ENCODE data around the gene TIMM17A.

The TIMM17A gene

DNA sequence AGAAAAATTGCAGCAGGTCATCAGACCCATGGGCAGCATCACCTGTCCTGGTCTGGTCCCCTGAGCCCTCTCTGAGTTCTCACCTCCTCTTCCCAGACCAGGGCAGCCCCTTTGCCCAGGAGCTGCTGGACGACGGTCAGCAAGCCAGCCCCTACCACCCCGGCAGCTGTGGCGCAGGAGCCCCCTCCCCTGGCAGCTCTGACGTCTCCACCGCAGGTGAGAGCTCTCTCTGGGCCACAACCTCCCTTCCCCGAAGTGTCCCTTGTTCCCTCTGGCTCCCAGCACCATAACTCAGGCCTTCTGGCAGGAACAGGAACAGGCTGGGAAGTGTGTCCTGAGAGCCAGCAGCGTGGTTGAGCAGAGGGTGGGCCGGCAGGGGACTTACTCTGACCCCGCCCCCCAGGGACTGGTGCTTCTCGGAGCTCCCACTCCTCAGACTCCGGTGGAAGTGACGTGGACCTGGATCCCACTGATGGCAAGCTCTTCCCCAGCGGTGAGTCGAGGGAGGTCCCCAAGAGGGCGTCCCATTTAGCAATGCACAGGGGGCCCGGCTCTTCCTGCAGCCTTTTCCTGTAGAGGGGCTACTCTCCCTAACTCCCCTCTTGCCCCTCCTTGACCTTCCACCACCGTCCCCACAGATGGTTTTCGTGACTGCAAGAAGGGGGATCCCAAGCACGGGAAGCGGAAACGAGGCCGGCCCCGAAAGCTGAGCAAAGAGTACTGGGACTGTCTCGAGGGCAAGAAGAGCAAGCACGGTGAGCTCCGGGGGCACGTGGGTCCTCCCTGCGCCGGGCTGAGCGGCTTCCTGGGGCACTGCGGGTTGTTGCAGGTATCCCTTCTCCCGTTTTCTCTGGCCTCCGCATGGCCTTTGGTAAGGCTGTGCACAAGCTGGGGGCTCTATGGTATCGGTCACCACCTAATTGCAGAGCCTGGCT is 57.5 kb downstream of the TIMM17A start:
- H2BK120ac ChIP-seq (ENCODE audit: insufficient read depth, low read length, poor library complexity): no peak overlapping the region
- DNase-seq: no peak
- no peak overlapping the region for H4K8ac ChIP-seq (ENCODE audit: low read depth, low read length)
- no peak overlapping the region for H3K4ac ChIP-seq (ENCODE audit: low read depth, low read length)
- no CpG with 5 or more reads among the region's 35 CpGs for WGBS (ENCODE audit: extremely low coverage, insufficient coverage, insufficient read length)
- no peak overlapping the region for H3K4me3 ChIP-seq (ENCODE audit: low read depth, low read length)
- H3K23ac ChIP-seq (ENCODE audit: low read length): no peak overlapping the region
- H4K91ac ChIP-seq (ENCODE audit: low read depth, low read length): no peak overlapping the region
- H3K4me1 ChIP-seq (ENCODE audit: control insufficient read depth in 1 of 2, insufficient read depth in 2 of 2, low read length in 2 of 2): peaks cover 28 to 31% of the 10 kb centered on the region in 2 experiments
- H3K9me3 ChIP-seq (ENCODE audit: insufficient read depth, low read depth, low read length): peaks cover 2% of the 10 kb centered on the region
- no peak overlapping the region for H3K4me2 ChIP-seq (ENCODE audit: low read length)
- H2AFZ ChIP-seq (ENCODE audit: insufficient read depth, low read length, poor library complexity): no peak overlapping the region
- H2BK5ac ChIP-seq (ENCODE audit: low read depth, low read length, poor library complexity): no peak overlapping the region
- H3K18ac ChIP-seq (ENCODE audit: low read length): no peak overlapping the region
- no peak overlapping the region for H2AK5ac ChIP-seq (ENCODE audit: low read length)
- H3K36me3 ChIP-seq (ENCODE audit: control insufficient read depth in 1 of 2, insufficient read depth in 2 of 2, low read length in 2 of 2): peaks cover 27 to 28% of the 10 kb centered on the region in 2 experiments
- H3K79me1 ChIP-seq (ENCODE audit: low read length): peaks cover 29% of the 10 kb centered on the region
- H3K14ac ChIP-seq (ENCODE audit: low read length): no peak overlapping the region
- H3K27me3 ChIP-seq (ENCODE audit: insufficient read depth, low read length): no peaks in the 10 kb centered on the region
- no peak overlapping the region for H2BK12ac ChIP-seq (ENCODE audit: low read length)
- no peak overlapping the region for H4K12ac ChIP-seq (ENCODE audit: low read depth, low read length)
- peaks cover 4% of the 10 kb centered on the region for H3K79me2 ChIP-seq (ENCODE audit: control insufficient read depth, insufficient read depth, low read length, poor library complexity)
- H3K9ac ChIP-seq (ENCODE audit: low read length): no peak overlapping the region
- H3K27ac ChIP-seq (ENCODE audit: low read depth, low read length): no peak overlapping the region

- Histone ChIP-seq H3K36me3 (ENCODE audit: control insufficient read depth in 1 of 2, insufficient read depth in 2 of 2, low read length in 2 of 2) (peaks cover 27 to 28% of the 10 kb centered on the region in 2 experiments), H3K18ac (ENCODE audit: low read length) (no peak overlapping the region), H2BK5ac (ENCODE audit: low read depth, low read length, poor library complexity) (no peak overlapping the region), H3K4me2 (ENCODE audit: low read length) (no peak overlapping the region), H3K79me2 (ENCODE audit: control insufficient read depth, insufficient read depth, low read length, poor library complexity) (peaks cover 4% of the 10 kb centered on the region), H3K14ac (ENCODE audit: low read length) (no peak overlapping the region), H2BK120ac (ENCODE audit: insufficient read depth, low read length, poor library complexity) (no peak overlapping the region), H3K4me1 (ENCODE audit: control insufficient read depth in 1 of 2, insufficient read depth in 2 of 2, low read length in 2 of 2) (peaks cover 34 to 35% of the 10 kb centered on the region in 2 experiments), H3K9me3 (ENCODE audit: insufficient read depth, low read depth, low read length) (peaks cover 2% of the 10 kb centered on the region), H3K4ac (ENCODE audit: low read depth, low read length) (no peak overlapping the region), H3K4me3 (ENCODE audit: low read depth, low read length) (no peak overlapping the region), H2BK12ac (ENCODE audit: low read length) (no peak overlapping the region), H4K12ac (ENCODE audit: low read depth, low read length) (no peak overlapping the region), H3K79me1 (ENCODE audit: low read length) (peaks cover 30% of the 10 kb centered on the region), H3K9ac (ENCODE audit: low read length) (no peak overlapping the region), H4K8ac (ENCODE audit: low read depth, low read length) (no peak overlapping the region), H3K27ac (ENCODE audit: low read depth, low read length) (no peak overlapping the region), H4K91ac (ENCODE audit: low read depth, low read length) (no peak overlapping the region), H2AK5ac (ENCODE audit: low read length) (peak overlapping the region; percentile 44), H3K23ac (ENCODE audit: low read length) (no peak overlapping the region), H3K27me3 (ENCODE audit: insufficient read depth, low read length) (no peaks in the 10 kb centered on the region), H2AFZ (ENCODE audit: insufficient read depth, low read length, poor library complexity) (no peak overlapping the region)
- no peak for DNase-seq
- WGBS (ENCODE audit: extremely low coverage, insufficient coverage, insufficient read length): no CpG with 5 or more reads among the region's 12 CpGs
These were observed 58.3 kb downstream of the TIMM17A start for GRCh38 chr1:202013603-202014002.

DNA sequence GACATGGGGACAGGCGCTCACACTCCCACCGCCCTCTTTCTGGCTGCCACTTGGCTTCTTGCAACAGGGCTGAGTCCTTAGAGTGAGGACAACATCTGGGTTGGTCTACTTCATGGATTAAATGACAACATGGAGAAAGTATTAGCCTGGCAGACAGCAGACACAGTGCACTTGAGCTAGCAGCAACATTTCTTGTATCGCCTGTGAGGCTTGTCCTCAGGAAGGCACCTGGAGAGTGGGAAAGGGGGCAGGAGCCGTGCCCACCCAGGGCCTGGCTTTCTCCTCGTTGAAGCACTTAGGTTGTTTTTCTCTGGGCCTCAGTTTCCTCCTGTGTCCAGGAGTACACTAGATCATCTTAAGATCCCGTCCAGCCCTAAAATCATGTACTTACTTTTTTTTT is 58.8 kb downstream of the TIMM17A start:
- Histone ChIP-seq H2BK120ac (ENCODE audit: insufficient read depth, low read length, poor library complexity) (no peak overlapping the region), H4K12ac (ENCODE audit: low read depth, low read length) (no peak overlapping the region), H3K4me1 (ENCODE audit: control insufficient read depth in 1 of 2, insufficient read depth in 2 of 2, low read length in 2 of 2) (peaks cover 38 to 39% of the 10 kb centered on the region in 2 experiments), H3K4me2 (ENCODE audit: low read length) (no peak overlapping the region), H3K14ac (ENCODE audit: low read length) (no peak overlapping the region), H3K23ac (ENCODE audit: low read length) (no peak overlapping the region), H3K18ac (ENCODE audit: low read length) (no peak overlapping the region), H3K27ac (ENCODE audit: low read depth, low read length) (no peak overlapping the region), H3K4ac (ENCODE audit: low read depth, low read length) (no peak overlapping the region), H3K36me3 (ENCODE audit: control insufficient read depth in 1 of 2, insufficient read depth in 2 of 2, low read length in 2 of 2) (peaks cover 27 to 28% of the 10 kb centered on the region in 2 experiments), H2BK12ac (ENCODE audit: low read length) (no peak overlapping the region), H4K8ac (ENCODE audit: low read depth, low read length) (no peak overlapping the region), H4K91ac (ENCODE audit: low read depth, low read length) (no peak overlapping the region), H3K27me3 (ENCODE audit: insufficient read depth, low read length) (no peaks in the 10 kb centered on the region), H3K9me3 (ENCODE audit: insufficient read depth, low read depth, low read length) (peaks cover 2% of the 10 kb centered on the region), H3K4me3 (ENCODE audit: low read depth, low read length) (no peak overlapping the region), H3K79me1 (ENCODE audit: low read length) (peaks cover 32% of the 10 kb centered on the region), H3K9ac (ENCODE audit: low read length) (no peak overlapping the region), H3K79me2 (ENCODE audit: control insufficient read depth, insufficient read depth, low read length, poor library complexity) (peaks cover 4% of the 10 kb centered on the region), H2AFZ (ENCODE audit: insufficient read depth, low read length, poor library complexity) (no peak overlapping the region), H2BK5ac (ENCODE audit: low read depth, low read length, poor library complexity) (no peak overlapping the region), H2AK5ac (ENCODE audit: low read length) (no peak overlapping the region)
- DNase-seq: no peak
- WGBS (ENCODE audit: extremely low coverage, insufficient coverage, insufficient read length): no CpG with 5 or more reads among the region's 6 CpGs

DNA sequence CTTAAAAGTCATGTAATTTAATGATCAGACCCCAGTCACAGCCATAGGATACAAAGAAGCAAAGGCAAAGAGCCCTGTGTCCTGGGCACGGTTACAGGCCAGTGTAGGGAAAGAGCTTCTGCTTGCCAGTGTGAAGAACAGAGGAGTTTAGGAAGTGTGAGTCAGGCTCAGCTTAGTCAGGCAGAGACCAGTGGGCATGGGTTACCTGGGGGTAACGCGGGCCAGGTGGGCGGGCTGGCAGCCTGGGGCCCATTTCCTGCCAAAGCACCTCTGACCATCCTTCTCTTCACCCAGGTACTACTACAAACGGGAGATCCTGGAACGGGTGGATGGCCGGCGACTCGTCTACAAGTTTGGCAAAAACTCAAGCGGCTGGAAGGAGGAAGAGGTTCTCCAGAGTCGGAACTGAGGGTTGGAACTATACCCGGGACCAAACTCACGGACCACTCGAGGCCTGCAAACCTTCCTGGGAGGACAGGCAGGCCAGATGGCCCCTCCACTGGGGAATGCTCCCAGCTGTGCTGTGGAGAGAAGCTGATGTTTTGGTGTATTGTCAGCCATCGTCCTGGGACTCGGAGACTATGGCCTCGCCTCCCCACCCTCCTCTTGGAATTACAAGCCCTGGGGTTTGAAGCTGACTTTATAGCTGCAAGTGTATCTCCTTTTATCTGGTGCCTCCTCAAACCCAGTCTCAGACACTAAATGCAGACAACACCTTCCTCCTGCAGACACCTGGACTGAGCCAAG is 59.8 kb downstream of the TIMM17A start:
- WGBS (ENCODE audit: extremely low coverage, insufficient coverage, insufficient read length): no CpG with 5 or more reads among the region's 17 CpGs
- no peak overlapping the region for H3K4me2 ChIP-seq (ENCODE audit: low read length)

More for the DNA sequence above, 59.8 kb downstream of the TIMM17A start:
- peak overlapping the region; percentile 18 for H2AK5ac ChIP-seq (ENCODE audit: low read length)
- H3K18ac ChIP-seq (ENCODE audit: low read length): no peak overlapping the region
- H3K36me3 ChIP-seq (ENCODE audit: control insufficient read depth in 1 of 2, insufficient read depth in 2 of 2, low read length in 2 of 2): peaks cover 27 to 28% of the 10 kb centered on the region in 2 experiments
- peaks cover 4% of the 10 kb centered on the region for H3K79me2 ChIP-seq (ENCODE audit: control insufficient read depth, insufficient read depth, low read length, poor library complexity)
- H3K4me1 ChIP-seq (ENCODE audit: control insufficient read depth in 1 of 2, insufficient read depth in 2 of 2, low read length in 2 of 2): peaks cover 32 to 35% of the 10 kb centered on the region in 2 experiments
- H4K12ac ChIP-seq (ENCODE audit: low read depth, low read length): no peak overlapping the region
- no peak overlapping the region for H3K23ac ChIP-seq (ENCODE audit: low read length)
- peaks cover 2% of the 10 kb centered on the region for H3K9me3 ChIP-seq (ENCODE audit: insufficient read depth, low read depth, low read length)
- no peak for DNase-seq
- no peak overlapping the region for H2BK120ac ChIP-seq (ENCODE audit: insufficient read depth, low read length, poor library complexity)
- H2BK5ac ChIP-seq (ENCODE audit: low read depth, low read length, poor library complexity): no peak overlapping the region
- H3K4me3 ChIP-seq (ENCODE audit: low read depth, low read length): no peak overlapping the region
- H3K9ac ChIP-seq (ENCODE audit: low read length): no peak overlapping the region
- H3K79me1 ChIP-seq (ENCODE audit: low read length): peaks cover 27% of the 10 kb centered on the region
- H3K4ac ChIP-seq (ENCODE audit: low read depth, low read length): no peak overlapping the region
- no peak overlapping the region for H3K27ac ChIP-seq (ENCODE audit: low read depth, low read length)
- H3K14ac ChIP-seq (ENCODE audit: low read length): no peak overlapping the region
- no peak overlapping the region for H2BK12ac ChIP-seq (ENCODE audit: low read length)
- no peak overlapping the region for H4K8ac ChIP-seq (ENCODE audit: low read depth, low read length)
- no peak overlapping the region for H2AFZ ChIP-seq (ENCODE audit: insufficient read depth, low read length, poor library complexity)
- H3K27me3 ChIP-seq (ENCODE audit: insufficient read depth, low read length): no peaks in the 10 kb centered on the region
- no peak overlapping the region for H4K91ac ChIP-seq (ENCODE audit: low read depth, low read length)
